Sigmoid colon (tissue), 3 donors: ENCODE measurements around the gene SH2D5.

Experiments used
- CTCF ChIP-seq, 4 experiments: fragments of 450-650 bp in 3 of 4; fragments of 200-600 bp in 1 of 4; IDR thresholded peaks; one replicate each; pipeline ENCODE4 v1.5.1; 2016 to 2019; ENCODE audit warnings: antibody characterized with exemption in 4 of 4, mild to moderate bottlenecking in 3 of 4, moderate library complexity in 2 of 4
- POLR2A ChIP-seq, 2 donors: fragments of 450-650 bp; IDR thresholded peaks; one replicate each; pipeline ENCODE4 v1.6.1; 2016; ENCODE audit warnings: antibody characterized with exemption in 2 of 2, mild to moderate bottlenecking in 2 of 2, moderate library complexity in 2 of 2

DNA sequence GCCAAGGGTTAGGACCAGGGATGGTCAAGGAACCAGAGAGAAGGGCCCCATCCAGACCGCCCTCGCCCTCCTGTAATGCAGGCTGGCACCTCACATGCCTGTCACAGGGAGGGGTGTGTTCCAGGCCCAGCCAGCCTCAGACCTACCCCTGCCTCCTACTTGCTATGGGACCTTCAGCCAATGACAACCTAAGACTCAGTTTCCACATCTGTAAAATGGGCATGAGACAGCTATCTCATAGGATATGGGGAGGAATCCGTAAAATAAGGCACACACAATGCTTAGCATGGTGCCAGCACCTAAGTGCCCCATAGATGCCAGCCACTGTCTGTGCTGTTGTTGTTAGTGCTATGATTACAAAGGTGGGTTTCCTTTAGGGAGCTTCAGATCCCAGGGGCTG, 22.6 kb downstream of the SH2D5 start:
- TF ChIP-seq POLR2A (IDR thresholded peaks at IDR 0.05) (no peak), CTCF (IDR thresholded peaks at IDR 0.05) (no peak)
